Natural killer cell (primary cell): Measurements from ENCODE around the gene HYOU1. TPM values are rescaled to one million over a fixed set of nuclear protein-coding genes. Genes with fewer than 3 reads are reported as not detected.

Source experiments
- ATAC-seq, 3 donors: fragments of 150-1000 bp in 2 of 3; fragments of 200-7000 bp in 1 of 3; cut with Tn5 transposase; 1 replicate in 1 of 3; 2 replicates in 2 of 3; pipeline ENCODE4 v1.10.0; 2021; ENCODE audit warnings: mild to moderate bottlenecking in 2 of 3, moderate library complexity in 2 of 3
- DNase-seq, 2 donors: peaks; one replicate each; pipeline versions ENCODE4 v3.0.0 to v3.0.0-alpha.2; 2013 to 2021; ENCODE audit warnings: mixed read lengths in 1 of 2
- H3K27ac ChIP-seq: one replicate; pipeline ENCODE4 v1.5.1; 2013; ENCODE audit warnings: mild to moderate bottlenecking, low read length
- H3K27me3 ChIP-seq: one replicate; pipeline ENCODE4 v1.6.1; 2013; ENCODE audit warnings: low read length; ENCODE audit not compliant: control insufficient read depth, insufficient read depth
- H3K36me3 ChIP-seq: one replicate; pipeline ENCODE4 v1.6.1; 2013; ENCODE audit warnings: low read length; ENCODE audit not compliant: control insufficient read depth, insufficient read depth
- H3K4me1 ChIP-seq: one replicate; pipeline ENCODE4 v1.6.1; 2013; ENCODE audit warnings: low read length; ENCODE audit not compliant: control insufficient read depth, insufficient read depth
- H3K4me3 ChIP-seq: one replicate; pipeline ENCODE4 v1.5.1; 2013; ENCODE audit warnings: low read length
- H3K9me3 ChIP-seq: one replicate; pipeline ENCODE4 v1.6.1; 2013; ENCODE audit warnings: low read length; ENCODE audit not compliant: control insufficient read depth, insufficient read depth
- H3K27ac Mint-ChIP-seq, 2 donors: one replicate each; pipeline ENCODE4 v1.8.0; 2022; ENCODE audit warnings: mild to moderate bottlenecking in 2 of 2, mixed read lengths in 2 of 2, moderate library complexity in 1 of 2
- H3K27me3 Mint-ChIP-seq, 2 donors: one replicate each; pipeline ENCODE4 v1.8.0; 2022; ENCODE audit warnings: low read depth in 2 of 2, mixed read lengths in 2 of 2
- H3K36me3 Mint-ChIP-seq: one replicate; pipeline ENCODE4 v1.8.0; 2022; ENCODE audit warnings: mixed read lengths
- H3K4me1 Mint-ChIP-seq, 2 donors: one replicate each; pipeline ENCODE4 v1.8.0; 2022; ENCODE audit warnings: mixed read lengths in 2 of 2
- H3K4me3 Mint-ChIP-seq: one replicate; pipeline ENCODE4 v1.8.0; 2022; ENCODE audit warnings: mild to moderate bottlenecking, moderate library complexity, mixed read lengths
- H3K9me3 Mint-ChIP-seq, 2 donors: one replicate each; pipeline ENCODE4 v1.8.0; 2022; ENCODE audit warnings: mixed read lengths in 2 of 2
- CTCF ChIP-seq: fragments of 200-600 bp; IDR thresholded peaks from one replicate; pipeline ENCODE4 v1.8.0; 2022; ENCODE audit warnings: antibody characterized with exemption
- WGBS: methylation state at CpG from one replicate; pipeline ENCODE4 v1.1.7; 2013; ENCODE audit warnings: missing lambda C conversion rate; ENCODE audit not compliant: insufficient coverage; 5-methylcytosine and 5-hydroxymethylcytosine counted together
- intact Hi-C: fragments of 100-400 bp; cut with micrococcal nuclease; formaldehyde crosslinking; loops from one replicate; pipeline ENCODE4 v1.14.2; 2022
- total RNA-seq, 4 donors: library from RNA; stranded (reverse); fragments of 120-200 nt in 1 of 4; gene quantifications; one replicate each; pipeline versions ENCODE4 v1.2.3 to v1.2.4, GENCODE V29; 2013 to 2022

Gene HYOU1
- total RNA-seq, 3 donors from 2014 or later (not counting 1 experiment from before 2014, with no cell fraction given) = 114 to 146 (median 123) TPM

DNA sequence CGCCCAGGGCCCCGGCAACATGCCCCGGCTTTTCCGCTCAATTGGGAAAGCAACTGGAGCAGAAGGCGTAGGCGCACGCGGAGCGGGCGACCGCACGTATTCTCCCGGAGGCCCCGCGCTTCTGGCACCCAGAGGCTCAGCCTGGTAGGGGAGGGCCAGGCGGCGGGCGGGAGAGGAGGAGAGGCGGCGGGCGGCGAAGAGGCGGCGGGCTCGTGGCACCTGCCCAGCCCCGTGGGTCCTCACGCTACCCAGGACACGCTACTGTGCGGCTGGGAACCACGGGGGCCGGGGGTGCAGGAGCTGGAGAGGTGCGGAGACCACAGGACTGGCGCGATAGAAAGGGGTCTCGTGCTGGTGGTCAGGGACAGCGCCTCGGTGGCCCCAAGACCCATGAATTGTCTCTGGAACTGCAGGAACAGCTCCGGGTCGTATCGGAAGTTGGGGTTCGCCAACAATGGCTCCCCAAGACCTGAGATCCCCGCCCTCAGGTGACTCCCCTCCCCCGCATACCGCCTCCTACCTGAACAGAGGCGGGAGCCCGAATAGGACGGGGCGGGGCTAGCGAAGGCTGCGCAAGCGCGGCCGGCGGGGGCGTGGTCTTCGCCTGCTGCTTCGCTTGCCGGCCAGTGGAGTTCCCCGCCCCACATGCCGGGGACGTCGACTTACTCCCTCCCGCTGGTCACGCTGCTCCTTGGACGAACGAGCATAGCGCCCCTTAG, 26.5 kb downstream of the HYOU1 start, which contains the start of gene SLC37A4:
Gene SLC37A4 (minus strand): TSS at position 549 of the 719 bp plus-strand sequence.
- DNase-seq (peak; percentile 98 to 99), ATAC-seq (peak; percentile 96 to 98 (median 97))
- H3K27me3 Mint-ChIP-seq = no peaks in the 10 kb centered on the region
- Histone ChIP-seq H3K27ac (peak within 1 kb of the TSS; percentile 55), H3K36me3 (peaks cover 3% of the 10 kb centered on the region), H3K27me3 (no peaks in the 10 kb centered on the region), H3K9me3 (no peaks in the 10 kb centered on the region), H3K4me1 (peaks cover 13% of the 10 kb centered on the region), H3K4me3 (peak within 1 kb of the TSS; percentile 74)
- no peaks in the 10 kb centered on the region for H3K9me3 Mint-ChIP-seq
- H3K27ac Mint-ChIP-seq = peak within 1 kb of the TSS; percentile 14 to 85
- H3K36me3 Mint-ChIP-seq = no peaks in the 10 kb centered on the region
- TF ChIP-seq CTCF = peak; percentile 82
- WGBS = under 1% methylated on average over 67 of the region's 67 CpGs
- H3K4me1 Mint-ChIP-seq = peaks cover under 1 to 16% of the 10 kb centered on the region in 2 donors
- peak within 1 kb of the TSS; percentile 84 for H3K4me3 Mint-ChIP-seq
- intact Hi-C loops = loop anchor here (1.0 to 2.0 kb wide), 4 partner anchors 12 to 64 kb away; partner anchors contain the start of genes CENATAC, HYOU1, RPS25 and TRAPPC4

DNA sequence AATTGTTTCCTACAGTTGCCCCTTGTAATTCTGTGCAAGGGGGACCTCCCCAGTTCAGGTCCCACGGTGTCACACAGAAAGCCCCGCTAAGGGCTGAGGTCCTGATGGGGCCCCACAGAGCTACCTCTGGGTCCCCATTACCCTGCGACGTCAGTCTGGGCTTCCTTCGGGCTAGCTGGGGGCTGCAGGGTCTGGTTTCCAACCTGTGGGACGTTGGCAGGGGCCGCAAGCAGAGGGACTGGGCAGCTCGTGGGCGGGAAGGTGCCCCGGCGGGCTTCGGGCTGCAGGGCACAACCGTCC, 27.0 kb downstream of the HYOU1 start:
- no peaks in the 10 kb centered on the region for H3K9me3 Mint-ChIP-seq
- whole genome bisulfite sequencing = 9% methylated on average over 13 of the region's 13 CpGs
- intact Hi-C loops = loop anchor here (1.0 to 2.0 kb wide), 4 partner anchors 12 to 65 kb away; partner anchors contain the start of genes CENATAC, HYOU1, RPS25 and TRAPPC4
- peaks cover 6 to 16% of the 10 kb centered on the region in 2 donors for H3K4me1 Mint-ChIP-seq
- peak overlapping the region; percentile 84 for H3K4me3 Mint-ChIP-seq
- Histone ChIP-seq H3K36me3 (peaks cover 8% of the 10 kb centered on the region), H3K27ac (peak overlapping the region; percentile 55), H3K9me3 (no peaks in the 10 kb centered on the region), H3K4me3 (peak overlapping the region; percentile 74), H3K27me3 (no peaks in the 10 kb centered on the region), H3K4me1 (peaks cover 13% of the 10 kb centered on the region)
- TF ChIP-seq CTCF = no peak
- DNase-seq (no peak), ATAC-seq (no peak)
- H3K27ac Mint-ChIP-seq = peak overlapping the region; percentile 14 to 85
- no peaks in the 10 kb centered on the region for H3K27me3 Mint-ChIP-seq
- no peaks in the 10 kb centered on the region for H3K36me3 Mint-ChIP-seq

- Mint-ChIP-seq H3K27me3 (no peaks in the 10 kb centered on the region), H3K9me3 (no peaks in the 10 kb centered on the region), H3K36me3 (no peaks in the 10 kb centered on the region), H3K4me3 (peak overlapping the region; percentile 83), H3K4me1 (peaks cover 6 to 18% of the 10 kb centered on the region in 2 donors), H3K27ac (peak overlapping the region; percentile 14 to 85)
- WGBS = 69% methylated on average over 10 of the region's 10 CpGs
- H3K27me3 ChIP-seq = no peaks in the 10 kb centered on the region
- no peak for TF ChIP-seq CTCF
- H3K4me1 ChIP-seq = peaks cover 13% of the 10 kb centered on the region
- H3K36me3 ChIP-seq = peaks cover 13% of the 10 kb centered on the region
- ATAC-seq (no peak), DNase-seq (peak in 1 of 2 donors; percentile 36)
- no peaks in the 10 kb centered on the region for H3K9me3 ChIP-seq
- H3K4me3 ChIP-seq = no peak overlapping the region
- H3K27ac ChIP-seq = peak overlapping the region; percentile 55
- intact Hi-C loops = loop anchor here (1.0 to 2.0 kb wide), 4 partner anchors 11 to 65 kb away; partner anchors contain the start of genes CENATAC, HYOU1, RPS25 and TRAPPC4
Observed at GRCh38 chr11:119029340-119030028, 27.5 kb downstream of the HYOU1 start.
